H1 (cell line): ENCODE data around the gene CDH7. TPM values are rescaled to one million over a fixed set of nuclear protein-coding genes. Genes with fewer than 3 reads are reported as not detected.

Experiments
- CTCF ChIA-PET: fragments of 300-600 bp; sonication (Branson Sonifier 250); formaldehyde crosslinking; loops from one replicate; lab custom pipeline; 2021; ENCODE audit not compliant: partially characterized antibody; lab: Charles Lee
- POLR2A ChIA-PET: fragments of 300-600 bp; sonication (Branson Sonifier 250); formaldehyde crosslinking; loops from one replicate; lab custom pipeline; 2021; ENCODE audit warnings: inconsistent platforms; ENCODE audit not compliant: partially characterized antibody; lab: Charles Lee
- DNase-seq, 2 experiments: peaks; one replicate each; pipeline versions ENCODE4 v3.0.0 to v3.0.0-alpha.2; 2010 to 2022; ENCODE audit warnings: low spot score in 2 of 2, low read depth in 1 of 2, mixed read lengths in 1 of 2
- FAIRE-seq: peaks from 2 replicates; lab custom pipeline; 2011; peaks lifted over from hg19 to GRCh38; lab: Jason Lieb, UNC
- H2AFZ ChIP-seq: 2 replicates; pipeline ENCODE4 v1.8.1; 2012; ENCODE audit warnings: low read length, inconsistent platforms
- H2AK5ac ChIP-seq: 2 replicates; pipeline ENCODE4 v1.6.1; 2013; ENCODE audit warnings: low read depth, low read length
- H2BK120ac ChIP-seq: replicated peaks from 2 replicates; pipeline ENCODE3; 2013; ENCODE audit warnings: low read depth, low read length, inconsistent platforms
- H2BK12ac ChIP-seq: 2 replicates; pipeline ENCODE4 v1.6.1; 2013; ENCODE audit warnings: low read depth, low read length
- H2BK15ac ChIP-seq: 2 replicates; pipeline ENCODE4 v1.6.1; 2013; ENCODE audit warnings: low read length
- H2BK20ac ChIP-seq: 2 replicates; pipeline ENCODE4 v1.6.1; 2013; ENCODE audit warnings: low read length
- H2BK5ac ChIP-seq: 2 replicates; pipeline ENCODE4 v1.6.1; 2013; ENCODE audit warnings: low read depth, low read length
- H3K14ac ChIP-seq: 2 replicates; pipeline ENCODE4 v1.6.1; 2013; ENCODE audit warnings: inconsistent platforms; ENCODE audit not compliant: insufficient read length
- H3K18ac ChIP-seq: 2 replicates; pipeline ENCODE4 v1.6.1; 2013; ENCODE audit warnings: low read length; ENCODE audit errors: extremely low read depth
- H3K23ac ChIP-seq: 2 replicates; pipeline ENCODE4 v1.6.1; 2013; ENCODE audit warnings: inconsistent platforms; ENCODE audit not compliant: insufficient read length
- H3K23me2 ChIP-seq: 2 replicates; pipeline ENCODE4 v1.6.1; 2013; ENCODE audit warnings: low read depth, low read length
- H3K27ac ChIP-seq: 2 replicates; pipeline ENCODE4 v1.6.1; 2011; ENCODE audit warnings: low read depth, low read length, inconsistent platforms
- H3K27me3 ChIP-seq, 4 experiments: replicated peaks in 1 of 4; 1 replicate in 1 of 4; 2 replicates in 3 of 4; pipeline versions ENCODE4 v1.6.1 to v1.8.1; 2011 to 2013; ENCODE audit warnings: low read length in 3 of 4, mild to moderate bottlenecking in 3 of 4, inconsistent platforms in 2 of 4, mixed read lengths in 2 of 4, moderate library complexity in 1 of 4; ENCODE audit not compliant: control insufficient read depth in 3 of 4, insufficient read depth in 3 of 4; ENCODE audit errors: extremely low read depth in 1 of 4
- H3K36me3 ChIP-seq, 4 experiments: 2 replicates each; pipeline versions ENCODE4 v1.6.1 to v1.8.1; 2011 to 2013; ENCODE audit warnings: mild to moderate bottlenecking in 4 of 4, low read length in 3 of 4, moderate library complexity in 2 of 4, control low read depth in 1 of 4, inconsistent platforms in 1 of 4; ENCODE audit not compliant: insufficient read depth in 4 of 4, control insufficient read depth in 2 of 4
- H3K4ac ChIP-seq: replicated peaks from 2 replicates; pipeline ENCODE3; 2013; ENCODE audit warnings: low read length, low read depth, mixed read lengths, inconsistent platforms; ENCODE audit not compliant: insufficient read length
- H3K4me1 ChIP-seq, 4 experiments: replicated peaks in 1 of 4; 1 replicate in 1 of 4; 2 replicates in 3 of 4; pipeline versions ENCODE4 v1.6.1 to v1.8.1; 2011 to 2013; ENCODE audit warnings: low read length in 3 of 4, inconsistent platforms in 2 of 4, mixed read lengths in 1 of 4; ENCODE audit not compliant: insufficient read depth in 4 of 4, control insufficient read depth in 3 of 4
- H3K4me2 ChIP-seq, 2 experiments: 2 replicates each; pipeline versions ENCODE4 v1.6.1 to v1.8.1; 2011 to 2013; ENCODE audit warnings: low read depth in 2 of 2, low read length in 2 of 2, control low read depth in 1 of 2, inconsistent platforms in 1 of 2, mild to moderate bottlenecking in 1 of 2; ENCODE audit not compliant: insufficient read depth in 1 of 2
- H3K4me3 ChIP-seq, 4 experiments: fragments of 200-600, 300-600 bp in 1 of 4; sonication (generic), shearing (Covaris generic), sonication (Bioruptor Twin) in 1 of 4; 2 replicates each; pipeline versions ENCODE4 v1.5.1 to v1.8.1; 2011 to 2016; ENCODE audit warnings: low read length in 4 of 4, low read depth in 3 of 4, control low read depth in 2 of 4, inconsistent platforms in 2 of 4, mild to moderate bottlenecking in 2 of 4, mixed read lengths in 1 of 4, moderate library complexity in 1 of 4; ENCODE audit not compliant: insufficient read depth in 2 of 4; ENCODE audit errors: extremely low read depth in 1 of 4
- H3K56ac ChIP-seq: replicated peaks from 2 replicates; pipeline ENCODE3; 2013; ENCODE audit warnings: low read depth, mild to moderate bottlenecking, mixed read lengths, low read length, inconsistent platforms; ENCODE audit not compliant: insufficient read length
- H3K79me1 ChIP-seq: 2 replicates; pipeline ENCODE4 v1.6.1; 2013; ENCODE audit warnings: low read depth, low read length, control low read depth
- H3K79me2 ChIP-seq, 2 experiments: 2 replicates each; pipeline versions ENCODE4 v1.6.1 to v1.8.1; 2012 to 2013; ENCODE audit warnings: low read length in 2 of 2, mild to moderate bottlenecking in 2 of 2, inconsistent platforms in 1 of 2; ENCODE audit not compliant: insufficient read depth in 2 of 2, control insufficient read depth in 1 of 2
- H3K9ac ChIP-seq, 4 experiments: replicated peaks in 1 of 4; 1 replicate in 1 of 4; 2 replicates in 3 of 4; pipeline versions ENCODE4 v1.6.1 to v1.8.1; 2011 to 2013; ENCODE audit warnings: low read depth in 3 of 4, low read length in 3 of 4, control low read depth in 2 of 4, mild to moderate bottlenecking in 2 of 4, moderate library complexity in 2 of 4, inconsistent platforms in 1 of 4; ENCODE audit errors: extremely low read depth in 1 of 4
- H3K9me3 ChIP-seq, 2 experiments: 2 replicates each; pipeline versions ENCODE4 v1.6.1 to v1.8.1; 2012 to 2013; ENCODE audit warnings: mild to moderate bottlenecking in 2 of 2, moderate library complexity in 2 of 2, control low read depth in 1 of 2, inconsistent platforms in 1 of 2, low read depth in 1 of 2, low read length in 1 of 2, mixed read lengths in 1 of 2; ENCODE audit not compliant: insufficient read depth in 2 of 2
- H4K20me1 ChIP-seq, 2 experiments: replicated peaks in 1 of 2; 2 replicates each; pipeline versions ENCODE3 to v1.8.1; 2011 to 2013; ENCODE audit warnings: inconsistent platforms in 2 of 2, low read length in 2 of 2, mild to moderate bottlenecking in 1 of 2; ENCODE audit not compliant: insufficient read depth in 2 of 2, control insufficient read depth in 1 of 2
- H4K5ac ChIP-seq: 2 replicates; pipeline ENCODE4 v1.6.1; 2013; ENCODE audit warnings: low read length, low read depth, mixed read lengths, inconsistent platforms; ENCODE audit not compliant: insufficient read length
- H4K8ac ChIP-seq: 2 replicates; pipeline ENCODE4 v1.8.0; 2013; ENCODE audit warnings: mild to moderate bottlenecking, moderate library complexity, low read length, inconsistent platforms; ENCODE audit not compliant: insufficient read depth; ENCODE audit errors: extremely low read depth
- H4K91ac ChIP-seq: replicated peaks from 2 replicates; pipeline ENCODE3; 2013; ENCODE audit warnings: low read length, mixed read lengths, inconsistent platforms; ENCODE audit not compliant: insufficient read length
- EP300 ChIP-seq, 2 experiments: IDR thresholded peaks; 1 replicate in 1 of 2; 2 replicates in 1 of 2; pipeline ENCODE4 v1.6.1; 2011 to 2012; ENCODE audit warnings: low read depth in 2 of 2, low read length in 2 of 2, mild to moderate bottlenecking in 2 of 2, borderline replicate concordance in 1 of 2, inconsistent platforms in 1 of 2, moderate library complexity in 1 of 2
- GTF2F1 ChIP-seq: IDR thresholded peaks from 2 replicates; pipeline ENCODE4 v1.6.1; 2012; ENCODE audit warnings: low read depth, low read length, improper control_type of control experiment, borderline replicate concordance
- HDAC2 ChIP-seq, 2 experiments: fragments of 300-600 bp in 1 of 2; sonication (generic) in 1 of 2; IDR thresholded peaks; 2 replicates each; pipeline ENCODE4 v1.6.1; 2011 to 2012; ENCODE audit warnings: low read depth in 2 of 2, low read length in 2 of 2, mild to moderate bottlenecking in 2 of 2, moderate library complexity in 2 of 2, borderline replicate concordance in 1 of 2, inconsistent platforms in 1 of 2
- NANOG ChIP-seq: IDR thresholded peaks from 2 replicates; pipeline ENCODE4 v1.6.1; 2011; ENCODE audit warnings: low read length, low read depth, mild to moderate bottlenecking, inconsistent platforms; ENCODE audit not compliant: insufficient read depth, poor library complexity, severe bottlenecking
- PHF8 ChIP-seq: fragments of 200-600 bp; sonication (generic); conservative IDR thresholded peaks from 2 replicates; pipeline ENCODE4 v1.7.1; 2012; ENCODE audit warnings: low read depth, mild to moderate bottlenecking, inconsistent platforms, low read length, moderate library complexity
- POLR2AphosphoS5 ChIP-seq: IDR thresholded peaks from 2 replicates; pipeline ENCODE4 v1.6.1; 2011; ENCODE audit warnings: low read depth, low read length
- POU5F1 ChIP-seq: IDR thresholded peaks from 2 replicates; pipeline ENCODE4 v1.6.1; 2011; ENCODE audit warnings: low read depth, mild to moderate bottlenecking, low read length, moderate library complexity
- RNF2 ChIP-seq: fragments of 200-900, 300-1000 bp; sonication (generic); IDR thresholded peaks from 2 replicates; pipeline ENCODE4 v1.7.1; 2016; ENCODE audit warnings: borderline replicate concordance, low read depth, mild to moderate bottlenecking, antibody characterized with exemption, low read length; ENCODE audit not compliant: poor library complexity, severe bottlenecking; ENCODE audit errors: missing control alignments
- SIN3A ChIP-seq, 2 experiments: IDR thresholded peaks in 1 of 2; conservative IDR thresholded peaks in 1 of 2; 2 replicates each; pipeline ENCODE4 v1.6.1; 2011 to 2012; ENCODE audit warnings: low read length in 2 of 2, improper control_type of control experiment in 1 of 2, low read depth in 1 of 2, mild to moderate bottlenecking in 1 of 2
- SP1 ChIP-seq: IDR thresholded peaks from 2 replicates; pipeline ENCODE4 v1.6.1; 2011; ENCODE audit warnings: low read depth, low read length
- TAF7 ChIP-seq: optimal IDR thresholded peaks from 2 replicates; pipeline ENCODE3; 2011; ENCODE audit warnings: low read depth, mild to moderate bottlenecking, inconsistent platforms, low read length, moderate library complexity, borderline replicate concordance
- whole genome bisulfite sequencing, 2 experiments: shearing (Covaris generic) in 1 of 2; methylation state at CpG; one replicate each; pipeline versions ENCODE4 v1.1.6 to v1.1.7; 2013 to 2015; ENCODE audit warnings: low lambda C conversion rate in 2 of 2, mixed read lengths in 2 of 2, inconsistent platforms in 1 of 2, low coverage in 1 of 2, missing lambda C conversion rate in 1 of 2; ENCODE audit not compliant: insufficient replicate concordance in 2 of 2, insufficient coverage in 1 of 2, insufficient read length in 1 of 2; ENCODE audit errors: extremely low coverage in 1 of 2, missing lambda C conversion rate in 1 of 2; 5-methylcytosine and 5-hydroxymethylcytosine counted together
- polyA plus RNA-seq, 7 experiments: library from polyadenylated mRNA; depleted of rRNA in 3 of 7; stranded (reverse) in 5 of 7; unstranded in 2 of 7; fragments of >200 nt in 5 of 7; fragments of 200-250 nt in 2 of 7; gene quantifications; 1 replicate in 5 of 7; 2 replicates in 1 of 7; 4 replicates in 1 of 7; pipeline versions ENCODE4 v1.2.1 to v1.2.3, GENCODE V29; 2011 to 2013; ENCODE audit warnings: missing spikeins in 2 of 7, mixed read lengths in 2 of 7
- total RNA-seq: library from RNA; stranded (reverse); fragmentation: NEBNext Ultra II Directional; extraction: Animal tissue kit (Norgen Biotek cat#: 25700); gene quantifications from 2 replicates; pipeline ENCODE4 v1.2.1, GENCODE V29; 2021
- TF ChIP-seq, protein P1 (sequence below): IDR thresholded peaks from 2 replicates; pipeline ENCODE4 v1.6.1; 2011; ENCODE audit warnings: low read depth, mild to moderate bottlenecking, low read length; ENCODE audit not compliant: insufficient read depth

The CDH7 gene
- total and polyA plus RNA-seq, 2 of the 8 experiments (the other 6 are each of a cell fraction or from before 2014, with no cell fraction given) = 1.00 to 1.5 TPM

DNA sequence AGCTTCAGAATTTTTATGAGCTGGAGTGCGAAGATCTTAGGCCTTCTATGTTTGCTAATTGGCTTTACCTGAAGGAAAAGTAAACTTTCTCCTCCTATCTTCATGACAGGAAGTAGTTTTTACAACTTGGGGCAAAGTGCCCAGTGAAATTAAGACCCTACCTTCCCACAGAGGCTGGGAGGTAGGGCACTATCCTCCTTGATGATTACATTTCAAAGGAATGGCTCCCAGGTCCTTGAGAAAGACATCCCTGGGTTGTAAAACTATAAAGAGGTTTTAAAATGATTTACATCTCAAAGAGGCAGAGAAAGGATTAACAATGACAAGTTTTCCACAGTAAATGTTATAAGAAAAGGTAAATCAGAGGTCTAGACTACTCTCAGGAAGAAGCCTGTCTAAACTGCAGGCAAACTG is 155.8 kb downstream of the CDH7 start:
- H3K23me2 ChIP-seq = no peaks in the 10 kb centered on the region
- H4K20me1 ChIP-seq = peaks cover 0 to 8% of the 10 kb centered on the region in 2 experiments
- CTCF ChIA-PET = no interaction called here
- H2BK15ac ChIP-seq = no peak overlapping the region
- H2AFZ ChIP-seq = no peak overlapping the region
- no peak overlapping the region for H3K14ac ChIP-seq
- no peak overlapping the region for H3K18ac ChIP-seq
- H3K36me3 ChIP-seq = no peaks in the 10 kb centered on the region
- peak; percentile 90 for FAIRE-seq
- H2AK5ac ChIP-seq = no peak overlapping the region
- H3K4me2 ChIP-seq = no peak overlapping the region
- no peaks in the 10 kb centered on the region for H3K79me2 ChIP-seq
- no peak overlapping the region for H4K5ac ChIP-seq
- H2BK120ac ChIP-seq = no peak overlapping the region
- no peaks in the 10 kb centered on the region for H3K79me1 ChIP-seq
- peak in 1 of 2 experiments; percentile 31 for DNase-seq
- no peak overlapping the region for H2BK12ac ChIP-seq
- no peaks in the 10 kb centered on the region for H3K4me1 ChIP-seq
- no peak overlapping the region for H3K56ac ChIP-seq
- no peak overlapping the region for H2BK20ac ChIP-seq
- H2BK5ac ChIP-seq = no peak overlapping the region
- no peak overlapping the region for H3K4ac ChIP-seq
- H3K27me3 ChIP-seq = peaks cover 34 to 74% (median 60%) of the 10 kb centered on the region in 4 experiments
- no peak overlapping the region for H3K9ac ChIP-seq
- H3K9me3 ChIP-seq = no peaks in the 10 kb centered on the region
- H4K8ac ChIP-seq = no peak overlapping the region
- H3K23ac ChIP-seq = no peak overlapping the region
- POLR2A ChIA-PET = no interaction called here
- no peak overlapping the region for H3K27ac ChIP-seq
- no peak overlapping the region for H4K91ac ChIP-seq
- H3K4me3 ChIP-seq = no peak overlapping the region
- WGBS, 2 experiments = 38% methylated on average over 1 of the region's 1 CpG; no CpG with 5 or more reads in 1 of the 2 experiments
- TF ChIP-seq SIN3A (conservative IDR thresholded peaks at IDR 0.05 in 1 of 2, IDR thresholded peaks at IDR 0.05 in 1 of 2; ENCODE audit: low read depth in 1 of 2, low read length in 2 of 2) = no peak
- TF ChIP-seq POU5F1 = no peak
- peak; percentile 56; the same call in 1 of the 2 replicates for TF ChIP-seq SP1
- peak; percentile 51; the same call in 1 of the 2 replicates for TF ChIP-seq POLR2AphosphoS5
- TF ChIP-seq NANOG = peak; percentile 84
- TF ChIP-seq EP300 (IDR thresholded peaks at IDR 0.05; ENCODE audit: borderline replicate concordance in 1 of 2, low read depth in 2 of 2, low read length in 2 of 2) = 0 out of 3 replicates have a peak, but pooled peaks of 1 of the 2 experiments have one; percentile 18
- no peak for TF ChIP-seq GTF2F1
- TF ChIP-seq, protein P1, sequence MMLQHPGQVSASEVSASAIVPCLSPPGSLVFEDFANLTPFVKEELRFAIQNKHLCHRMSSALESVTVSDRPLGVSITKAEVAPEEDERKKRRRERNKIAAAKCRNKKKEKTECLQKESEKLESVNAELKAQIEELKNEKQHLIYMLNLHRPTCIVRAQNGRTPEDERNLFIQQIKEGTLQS = no peak
- no peak for TF ChIP-seq PHF8
- TF ChIP-seq TAF7 = no peak
- no peak for TF ChIP-seq HDAC2 (IDR thresholded peaks at IDR 0.05; ENCODE audit: borderline replicate concordance in 1 of 2, low read depth in 2 of 2, low read length in 2 of 2)
- TF ChIP-seq RNF2 = no peak
